ENCODE results near the gene CUTA. TPM values are rescaled to one million over a fixed set of nuclear protein-coding genes. Genes with fewer than 3 reads are reported as not detected.

The CUTA gene, protein sequence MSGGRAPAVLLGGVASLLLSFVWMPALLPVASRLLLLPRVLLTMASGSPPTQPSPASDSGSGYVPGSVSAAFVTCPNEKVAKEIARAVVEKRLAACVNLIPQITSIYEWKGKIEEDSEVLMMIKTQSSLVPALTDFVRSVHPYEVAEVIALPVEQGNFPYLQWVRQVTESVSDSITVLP
- polyA plus RNA-seq (ENCODE audit: insufficient read length), result 123 TPM

DNA sequence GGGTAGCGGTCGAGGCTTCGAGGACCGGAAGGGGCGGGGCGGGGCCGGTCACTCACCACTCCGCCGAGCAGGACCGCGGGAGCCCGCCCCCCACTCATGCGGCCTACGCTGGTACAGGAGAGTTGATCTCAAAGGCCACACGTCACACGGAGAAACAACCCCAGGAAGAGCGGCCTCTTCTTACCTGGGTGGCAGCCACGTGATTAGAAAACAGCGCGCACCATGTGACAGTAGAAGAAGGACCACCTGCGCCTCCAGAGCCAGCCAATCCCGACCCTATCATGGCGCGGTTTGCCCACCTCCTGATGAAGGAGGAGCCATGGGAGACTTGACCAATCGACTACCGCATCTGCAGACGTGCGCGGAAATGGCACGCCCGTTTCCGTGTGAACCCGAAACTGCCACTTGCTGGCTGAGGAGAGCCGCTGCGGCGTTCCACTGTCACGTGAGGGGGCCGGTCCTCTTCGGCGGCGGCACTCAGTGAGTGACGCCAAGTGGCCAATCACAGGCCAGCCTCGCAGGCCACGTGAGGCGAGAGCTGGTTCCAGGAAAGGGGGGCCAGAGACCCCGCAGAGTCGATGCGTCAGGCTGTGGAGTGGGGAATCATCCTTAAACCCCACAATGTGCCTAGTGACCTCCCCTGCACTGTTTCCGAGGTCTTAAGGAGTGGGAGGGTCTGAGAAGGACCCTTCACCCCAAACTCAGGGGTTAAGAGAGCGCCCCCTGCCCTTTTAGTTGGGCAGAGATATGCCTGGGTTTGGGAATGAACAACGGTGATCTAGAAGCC is at the start of gene CUTA:
CUTA (minus strand) TSS at position 205 of the 787 bp plus-strand sequence; CDS start at position 98, 107 bp downstream.
- peak; percentile 99 for DNase-seq (ENCODE audit: low read depth)

DNA sequence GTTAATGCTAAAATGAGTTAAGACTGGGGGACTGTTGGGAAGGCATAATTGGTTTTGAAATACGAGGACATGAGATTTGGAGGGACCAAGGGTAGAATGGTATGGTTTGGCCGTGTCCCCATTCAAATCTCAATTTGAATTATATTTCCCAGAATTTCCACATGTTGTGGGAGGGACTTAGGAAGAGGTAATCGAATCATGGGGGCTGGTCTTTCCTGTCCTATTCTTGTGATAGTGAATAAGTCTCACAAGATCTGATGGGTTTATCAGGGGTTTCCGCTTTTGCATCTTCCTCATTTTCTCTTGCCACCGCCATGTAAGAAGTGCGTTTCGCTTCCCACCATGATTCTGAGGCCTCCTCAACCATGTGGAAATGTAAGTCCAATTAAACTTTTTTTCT is 49.2 kb upstream of the CUTA start:
- no peak for DNase-seq (ENCODE audit: low read depth)

DNA sequence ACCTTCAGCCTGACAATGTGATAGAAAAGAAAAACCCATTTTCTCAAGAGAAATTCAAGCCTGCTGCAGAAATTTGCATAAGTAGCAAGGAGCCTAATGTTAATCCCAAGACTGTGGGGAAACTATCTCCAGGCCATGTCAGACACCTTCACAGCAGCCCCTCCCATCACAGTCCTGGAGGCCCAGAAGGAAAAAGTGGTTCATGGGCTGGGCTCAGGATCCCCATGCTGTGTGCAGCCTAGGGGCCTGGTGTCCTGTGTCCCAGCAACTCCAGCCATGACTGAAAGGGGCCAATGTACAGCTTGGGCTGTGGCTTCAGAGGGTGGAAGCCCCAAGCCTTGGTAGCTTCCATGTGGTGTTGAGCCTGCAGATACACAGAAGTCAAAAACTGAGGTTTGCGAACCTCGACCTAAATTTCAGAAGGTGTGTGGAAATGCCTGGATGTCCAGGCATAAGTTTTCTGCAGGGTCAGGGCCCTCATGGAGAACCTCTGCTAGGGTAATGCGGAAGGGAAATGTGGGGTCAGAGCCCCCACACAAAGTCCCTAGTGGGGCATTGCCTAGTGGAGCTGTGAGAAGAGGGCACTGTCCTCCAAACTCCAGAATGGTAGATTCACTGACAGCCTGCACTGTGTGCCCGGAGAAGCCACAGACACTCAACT is 48.3 kb upstream of the CUTA start:
- no peak for DNase-seq (ENCODE audit: low read depth)

DNA sequence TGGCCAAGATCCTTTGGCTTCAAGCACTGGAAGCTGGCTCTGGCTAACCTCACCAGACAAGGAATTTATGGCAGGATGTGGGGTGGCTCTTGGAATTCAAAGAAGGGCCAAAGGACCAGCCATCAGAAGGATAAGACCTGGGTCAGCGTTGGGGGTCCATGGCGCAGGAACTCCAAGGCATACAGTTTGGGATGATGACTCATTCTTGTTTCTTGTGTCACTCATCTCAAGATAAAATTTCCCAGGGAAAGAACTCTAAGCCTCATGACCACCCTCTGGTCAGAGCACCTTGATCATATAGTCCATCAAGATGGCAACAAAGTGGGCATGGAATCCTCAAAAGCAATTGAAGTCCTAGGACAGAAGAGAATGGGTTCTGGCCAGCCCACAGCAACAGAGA is 41.3 kb upstream of the CUTA start:
- no peak for DNase-seq (ENCODE audit: low read depth)

DNA sequence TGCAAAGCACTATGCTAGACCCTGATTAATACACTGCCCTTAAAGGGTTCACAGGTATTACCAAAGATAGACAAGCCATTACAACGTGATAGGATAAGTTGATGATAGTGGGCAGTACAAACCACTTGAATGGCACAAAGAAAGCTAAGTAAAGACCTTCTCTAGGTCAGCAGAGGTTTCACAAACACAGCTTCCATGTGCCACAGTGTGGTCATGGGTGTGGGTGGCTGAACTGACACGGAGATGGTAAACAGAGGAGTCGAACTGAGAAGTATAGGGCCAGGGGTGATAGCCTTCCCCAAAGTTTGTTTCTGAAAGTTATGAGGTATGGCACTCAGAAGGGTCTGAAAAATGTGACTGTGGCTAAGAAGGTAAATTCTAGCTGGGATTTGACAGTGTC is 40.8 kb upstream of the CUTA start:
- DNase-seq (ENCODE audit: low read depth), result no peak

DNA sequence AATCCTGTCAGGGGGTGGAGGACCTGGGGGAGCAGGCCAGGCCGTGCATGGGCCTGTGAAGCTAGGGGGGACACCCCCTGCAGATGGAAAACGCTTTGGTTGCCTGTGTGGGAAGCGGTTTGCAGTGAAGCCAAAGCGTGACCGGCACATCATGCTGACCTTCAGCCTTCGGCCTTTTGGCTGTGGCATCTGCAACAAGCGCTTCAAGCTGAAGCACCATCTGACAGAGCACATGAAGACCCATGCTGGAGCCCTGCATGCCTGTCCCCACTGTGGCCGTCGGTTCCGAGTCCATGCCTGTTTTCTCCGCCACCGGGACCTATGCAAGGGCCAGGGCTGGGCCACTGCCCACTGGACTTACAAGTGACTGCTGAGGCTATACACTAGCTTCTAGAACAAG is 38.2 kb upstream of the CUTA start:
- DNase-seq (ENCODE audit: low read depth), result no peak

DNA sequence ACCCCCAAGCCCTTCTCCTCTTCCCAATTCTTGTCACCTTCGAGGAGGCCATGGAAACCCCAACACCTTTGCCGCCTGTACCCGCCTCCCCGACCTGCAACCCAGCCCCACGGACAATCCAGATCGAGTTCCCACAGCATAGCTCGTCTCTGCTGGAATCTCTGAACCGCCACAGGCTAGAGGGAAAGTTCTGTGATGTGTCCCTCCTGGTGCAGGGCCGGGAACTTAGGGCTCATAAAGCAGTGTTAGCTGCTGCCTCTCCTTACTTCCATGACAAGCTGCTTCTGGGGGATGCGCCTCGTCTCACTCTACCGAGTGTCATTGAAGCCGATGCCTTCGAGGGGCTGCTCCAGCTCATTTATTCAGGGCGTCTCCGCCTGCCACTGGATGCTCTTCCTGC is 37.1 kb upstream of the CUTA start:
- DNase-seq (ENCODE audit: low read depth), result no peak

DNA sequence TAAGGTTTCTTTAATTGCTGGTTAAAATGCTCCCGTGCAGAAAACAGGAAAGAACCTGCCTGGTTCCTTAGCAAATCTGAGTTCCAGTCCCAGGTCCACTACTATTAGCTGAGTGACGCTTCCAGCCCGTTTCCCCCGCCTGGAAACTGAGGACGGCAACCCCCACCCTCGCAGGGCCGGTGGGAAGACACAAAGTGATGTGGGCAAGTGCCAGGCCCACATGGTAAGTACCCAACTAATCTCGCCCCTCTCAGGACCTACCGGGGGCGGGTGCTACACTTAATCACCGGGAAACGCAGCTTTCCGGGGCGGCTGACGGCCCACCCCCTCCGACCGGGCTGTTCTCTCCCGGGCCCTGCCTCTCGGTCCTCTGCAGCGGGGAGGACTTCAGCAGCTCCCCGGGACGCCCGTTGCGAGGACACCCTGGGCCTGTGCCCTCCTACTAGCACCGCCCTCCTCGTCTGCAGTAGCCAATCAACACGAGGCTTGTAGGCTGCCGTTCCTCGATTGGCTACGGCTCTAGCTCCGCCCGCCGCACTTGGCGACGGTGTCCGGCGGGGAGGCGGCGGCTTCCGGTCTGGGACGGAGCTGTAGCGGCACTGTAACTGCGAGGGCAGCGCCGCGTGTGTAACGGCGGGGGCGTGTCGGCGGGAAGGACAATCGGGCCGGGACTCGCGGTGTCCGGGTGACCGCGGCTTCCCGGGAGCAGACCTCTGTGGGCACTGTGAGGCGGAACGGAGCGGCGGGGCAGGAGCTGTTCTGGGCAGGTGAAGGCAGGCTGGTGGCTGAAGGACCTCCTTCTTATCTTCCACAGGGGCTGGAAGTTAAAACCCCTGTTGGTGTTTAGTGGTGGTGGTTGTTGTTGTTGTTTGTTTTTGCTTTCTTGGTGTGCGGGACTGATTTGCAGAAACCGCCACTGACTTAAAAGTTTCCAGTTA is 36.4 kb upstream of the CUTA start, which contains the start of gene ZBTB9:
ZBTB9 (plus strand) TSS at position 568 of the 938 bp plus-strand sequence. CDS start 525 bp downstream, outside the sequence.
- peak; percentile 84 for DNase-seq (ENCODE audit: low read depth)

DNA sequence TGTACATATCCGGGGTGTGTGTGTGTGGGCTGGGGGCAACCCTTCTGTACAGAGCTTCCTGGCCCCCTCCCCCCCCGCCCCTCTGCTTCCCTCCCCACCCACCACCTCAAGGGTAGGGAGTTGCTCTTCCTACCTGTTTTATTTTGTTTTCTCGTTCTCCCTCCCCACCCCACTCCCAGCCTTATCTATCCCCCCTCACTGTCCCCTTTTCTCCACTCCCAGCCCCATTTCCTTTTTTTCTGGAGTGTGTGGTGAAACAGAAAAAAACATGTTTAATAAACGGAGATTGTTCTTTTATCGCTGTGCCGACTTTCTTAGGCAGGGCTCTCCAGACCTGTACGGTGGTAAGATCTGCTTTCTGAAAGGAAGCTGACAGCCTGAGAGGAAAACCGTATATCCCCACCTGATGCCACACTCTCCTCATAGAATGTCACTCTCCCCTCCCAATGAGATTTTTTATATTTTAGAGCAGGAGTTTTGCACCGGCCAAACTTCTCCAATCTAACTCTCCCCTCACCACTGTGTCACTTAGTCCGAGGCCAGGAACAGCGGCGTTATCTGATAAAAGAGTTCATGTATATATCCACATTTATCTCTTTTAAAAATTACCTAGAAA is 35.6 kb upstream of the CUTA start:
- no peak for DNase-seq (ENCODE audit: low read depth)

DNA sequence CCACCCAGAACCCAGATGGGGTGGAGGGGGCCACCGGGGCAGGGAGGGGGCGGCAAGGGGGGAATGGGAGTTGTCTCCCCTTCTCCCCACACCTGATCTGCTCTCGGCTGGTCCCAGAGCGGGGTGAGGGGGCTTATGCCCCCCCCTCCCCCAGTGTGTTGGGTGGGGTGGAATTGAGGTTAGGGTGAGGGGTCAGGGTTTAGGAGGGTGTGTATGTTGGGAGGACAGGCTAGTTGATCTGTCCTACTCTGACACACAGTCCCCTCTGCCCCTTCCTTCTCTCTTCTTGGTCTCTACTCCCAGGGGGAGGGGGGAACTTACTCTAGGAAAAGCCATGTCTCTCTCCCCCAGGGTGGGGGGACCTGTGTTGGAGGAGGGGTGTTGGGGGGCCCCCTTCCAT is 34.6 kb upstream of the CUTA start:
- no peak for DNase-seq (ENCODE audit: low read depth)

DNA sequence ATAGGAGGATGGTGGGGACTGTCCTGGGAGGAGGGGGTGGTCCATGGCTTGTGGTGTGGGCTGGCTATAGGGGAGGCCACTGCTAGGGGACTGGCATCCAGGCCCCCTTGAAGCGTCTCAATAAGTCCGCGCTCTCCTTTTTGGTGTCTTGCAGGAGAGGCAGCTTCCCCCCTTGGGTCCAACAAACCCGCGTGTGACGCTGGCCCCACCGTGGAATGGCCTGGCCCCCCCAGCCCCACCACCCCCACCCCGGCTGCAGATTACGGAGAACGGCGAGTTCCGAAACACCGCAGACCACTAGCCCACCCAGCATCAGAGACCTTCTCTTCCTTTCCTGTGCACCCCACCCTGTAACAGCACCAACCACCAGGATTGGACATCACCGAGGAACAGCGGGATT is 33.7 kb upstream of the CUTA start:
- DNase-seq (ENCODE audit: low read depth), result no peak

DNA sequence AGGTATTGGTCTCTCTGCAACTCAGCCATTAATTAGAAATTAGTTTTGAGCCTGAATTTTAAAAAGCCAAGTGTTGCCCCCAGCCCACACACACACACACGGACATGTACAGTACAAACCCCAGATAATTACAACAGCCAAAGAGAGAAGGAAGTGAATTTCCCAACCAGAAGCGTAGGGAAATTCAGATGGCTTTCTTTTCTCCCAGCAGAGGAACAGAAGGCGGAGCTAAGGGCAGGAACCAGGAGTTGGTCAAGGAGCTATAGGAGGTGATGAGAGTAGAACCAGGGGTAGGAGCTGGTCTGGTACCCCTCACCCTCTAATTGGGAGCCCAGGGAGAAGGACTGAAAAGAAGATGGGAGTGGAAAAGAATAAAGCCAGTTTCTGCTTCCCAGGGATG is 32.5 kb upstream of the CUTA start:
- DNase-seq (ENCODE audit: low read depth), result no peak

DNA sequence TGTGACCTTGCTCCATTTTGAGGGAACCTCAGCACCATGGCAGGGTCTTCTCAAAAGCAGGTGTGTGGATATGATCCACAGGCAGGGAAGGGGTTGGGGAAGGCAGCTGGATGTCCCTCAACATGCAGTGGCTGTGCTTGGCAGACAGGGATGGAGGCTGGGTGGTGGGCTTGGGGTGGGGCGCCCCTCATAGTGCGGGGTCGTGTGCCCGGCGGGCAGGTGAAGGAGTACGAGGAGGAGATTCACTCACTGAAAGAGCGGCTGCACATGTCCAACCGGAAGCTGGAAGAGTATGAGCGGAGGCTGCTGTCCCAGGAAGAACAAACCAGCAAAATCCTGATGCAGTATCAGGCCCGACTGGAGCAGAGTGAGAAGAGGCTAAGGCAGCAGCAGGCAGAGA is 28.4 kb upstream of the CUTA start:
- no peak for DNase-seq (ENCODE audit: low read depth)

DNA sequence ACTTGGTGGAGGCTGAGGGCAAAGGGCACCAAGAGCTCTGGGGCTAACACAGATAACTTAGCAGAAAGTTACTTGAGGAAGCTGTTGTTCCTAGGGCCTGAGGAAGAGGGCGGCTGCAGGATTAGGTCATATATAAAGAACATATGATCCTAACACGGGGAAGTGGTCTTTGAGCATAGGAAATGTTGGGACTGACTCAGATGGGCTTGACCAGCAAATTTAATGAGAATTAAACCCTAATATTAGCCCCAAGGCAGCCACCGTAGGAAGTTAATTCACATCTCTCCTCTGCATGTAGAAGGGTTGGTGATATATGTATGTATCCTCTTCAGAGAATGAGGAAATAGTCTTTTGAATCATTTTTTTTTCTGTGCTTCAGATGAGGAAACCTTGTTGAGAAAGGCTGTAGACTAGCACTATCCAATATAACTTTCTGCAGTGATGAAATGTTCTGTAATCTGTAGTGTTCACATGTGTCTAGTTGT is 27.3 kb upstream of the CUTA start:
- no peak for DNase-seq (ENCODE audit: low read depth)

DNA sequence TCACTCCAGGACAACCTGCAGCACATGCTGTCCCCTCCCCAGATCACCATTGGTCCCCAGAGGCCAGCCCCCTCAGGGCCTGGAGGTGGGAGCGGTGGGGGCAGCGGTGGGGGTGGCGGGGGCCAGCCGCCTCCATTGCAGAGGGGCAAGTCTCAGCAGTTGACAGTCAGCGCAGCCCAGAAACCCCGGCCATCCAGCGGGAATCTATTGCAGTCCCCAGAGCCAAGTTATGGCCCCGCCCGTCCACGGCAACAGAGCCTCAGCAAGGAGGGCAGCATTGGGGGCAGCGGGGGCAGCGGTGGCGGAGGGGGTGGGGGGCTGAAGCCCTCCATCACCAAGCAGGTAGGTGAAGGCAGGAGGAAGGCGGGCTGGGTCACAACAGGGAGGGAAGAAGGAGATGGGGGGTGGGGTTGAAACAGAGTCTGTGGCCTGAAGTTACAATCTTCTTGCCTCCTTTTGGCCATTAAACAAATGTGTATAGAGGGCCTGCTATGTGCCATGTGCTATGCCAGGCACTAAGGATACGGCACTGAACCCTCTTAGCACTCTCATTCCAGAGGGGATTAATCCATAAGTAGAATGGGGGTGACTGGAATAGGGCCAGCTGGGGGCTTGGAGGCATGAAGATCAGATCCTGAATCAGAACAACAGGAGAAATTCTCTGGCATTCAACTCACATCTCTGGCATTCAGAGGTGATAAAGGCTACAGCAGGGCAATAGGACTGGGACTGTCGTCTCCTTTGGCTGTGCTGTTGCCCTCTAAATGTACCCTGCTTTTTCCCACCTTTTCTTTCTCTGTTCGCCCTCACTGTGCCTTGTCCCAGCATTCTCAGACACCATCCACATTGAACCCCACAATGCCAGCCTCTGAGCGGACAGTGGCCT is 26.0 kb upstream of the CUTA start:
- DNase-seq (ENCODE audit: low read depth), result no peak

DNA sequence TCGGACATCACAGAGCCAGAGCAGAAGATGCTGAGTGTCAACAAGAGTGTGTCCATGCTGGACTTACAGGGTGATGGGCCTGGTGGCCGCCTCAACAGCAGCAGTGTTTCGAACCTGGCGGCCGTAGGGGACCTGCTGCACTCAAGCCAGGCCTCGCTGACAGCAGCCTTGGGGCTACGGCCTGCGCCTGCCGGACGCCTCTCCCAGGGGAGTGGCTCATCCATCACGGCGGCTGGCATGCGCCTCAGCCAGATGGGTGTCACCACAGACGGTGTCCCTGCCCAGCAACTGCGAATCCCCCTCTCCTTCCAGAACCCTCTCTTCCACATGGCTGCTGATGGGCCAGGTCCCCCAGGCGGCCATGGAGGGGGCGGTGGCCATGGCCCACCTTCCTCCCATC is 25.1 kb upstream of the CUTA start:
- DNase-seq (ENCODE audit: low read depth), result no peak

DNA sequence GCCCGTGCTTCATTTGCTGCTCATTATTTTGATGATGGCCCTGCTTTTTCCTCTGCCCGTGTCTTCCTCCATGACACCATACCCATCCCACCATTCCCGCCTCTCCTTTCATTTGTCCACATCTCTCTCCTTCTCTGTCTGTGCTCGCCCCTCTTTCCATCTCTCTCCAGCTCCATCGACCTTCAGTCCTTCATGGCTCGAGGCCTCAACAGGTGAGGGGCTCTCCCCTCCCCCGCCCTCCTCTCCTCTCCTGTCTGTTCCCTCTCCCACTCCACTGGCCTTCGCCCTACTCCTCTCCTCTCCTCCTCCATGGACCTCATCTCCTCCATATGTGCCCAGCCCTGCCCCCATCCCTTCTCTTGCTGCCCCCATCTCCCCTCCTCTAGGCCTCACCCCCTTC is 24.4 kb upstream of the CUTA start:
- DNase-seq (ENCODE audit: low read depth), result no peak

DNA sequence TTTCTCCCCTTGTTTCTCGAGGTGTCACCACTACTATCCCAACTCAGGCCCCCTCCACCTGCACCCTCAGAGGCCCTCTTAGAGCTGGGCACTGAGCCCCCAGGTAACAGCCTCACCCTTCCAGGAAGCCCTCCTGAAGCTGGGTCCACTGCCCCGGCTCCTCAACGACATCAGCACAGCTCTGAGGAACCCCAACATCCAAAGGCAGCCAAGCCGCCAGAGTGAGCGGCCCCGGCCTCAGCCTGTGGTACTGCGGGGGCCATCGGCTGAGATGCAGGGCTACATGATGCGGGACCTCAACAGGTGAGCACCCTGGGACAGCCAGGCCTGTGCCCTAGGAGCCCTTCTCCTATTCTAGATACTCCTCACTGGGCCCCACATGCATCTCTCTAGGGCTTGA is 23.6 kb upstream of the CUTA start:
- DNase-seq (ENCODE audit: low read depth), result no peak

DNA sequence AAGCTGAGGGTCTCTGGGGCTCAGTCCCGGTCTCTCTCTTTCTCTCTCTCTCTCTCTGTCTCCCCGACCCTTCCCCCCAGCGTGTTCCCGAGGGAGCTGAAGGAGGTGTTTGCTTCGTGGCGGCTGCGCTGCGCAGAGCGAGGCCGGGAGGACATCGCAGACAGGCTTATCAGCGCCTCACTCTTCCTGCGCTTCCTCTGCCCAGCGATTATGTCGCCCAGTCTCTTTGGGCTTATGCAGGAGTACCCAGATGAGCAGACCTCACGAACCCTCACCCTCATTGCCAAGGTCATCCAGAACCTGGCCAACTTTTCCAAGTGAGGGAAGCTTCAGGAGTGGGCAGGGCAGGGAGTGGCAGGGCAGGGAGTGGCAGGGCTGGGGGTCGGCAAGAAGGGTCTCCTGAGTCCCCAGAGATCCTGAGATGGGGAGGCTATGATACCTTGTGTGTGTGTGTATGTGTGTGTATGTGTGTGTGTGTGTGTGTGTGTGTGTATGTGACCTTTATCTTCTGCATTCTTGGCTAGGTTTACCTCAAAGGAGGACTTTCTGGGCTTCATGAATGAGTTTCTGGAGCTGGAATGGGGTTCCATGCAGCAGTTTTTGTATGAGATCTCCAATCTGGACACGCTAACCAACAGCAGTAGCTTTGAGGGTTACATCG is 22.9 kb upstream of the CUTA start:
- DNase-seq (ENCODE audit: low read depth), result no peak
